Caco-2 (cell line): Measurements from ENCODE around the gene CACNA1H. TPM values are rescaled to one million over a fixed set of nuclear protein-coding genes. Genes with fewer than 3 reads are reported as not detected.

Source experiments
- BruUV-seq: library from RNA; stranded (reverse); fragments of 400-500 nt; replicated peaks from 2 replicates; lab custom pipeline; 2021; lab: Mats Ljungman, UMichigan
- CTCF ChIA-PET: fragments of 300-600 bp; sonication (Branson Sonifier 250); formaldehyde crosslinking; loops from one replicate; lab custom pipeline; 2022; ENCODE audit warnings: antibody characterized with exemption; lab: Charles Lee
- POLR2A ChIA-PET: fragments of 300-600 bp; sonication (Branson Sonifier 250); formaldehyde crosslinking; loops from one replicate; lab custom pipeline; 2022; ENCODE audit warnings: antibody characterized with exemption; lab: Charles Lee
- DNase-seq, 2 experiments: peaks; one replicate each; pipeline versions ENCODE4 v3.0.0 to v3.0.0-alpha.2; 2020 to 2022
- H3K27me3 ChIP-seq: replicated peaks from 2 replicates; pipeline ENCODE4 v1.6.0; 2011; ENCODE audit warnings: low read length; ENCODE audit not compliant: control insufficient read depth, insufficient read depth
- H3K36me3 ChIP-seq: 2 replicates; pipeline ENCODE4 v1.5.1; 2011; ENCODE audit warnings: low read length; ENCODE audit not compliant: control insufficient read depth, insufficient read depth
- H3K4me1 ChIP-seq: fragments of 250-450 bp; sonication (Bioruptor Pico); 2 replicates; pipeline ENCODE4 v1.5.1; 2020; ENCODE audit warnings: mild to moderate bottlenecking
- H3K4me3 ChIP-seq: 2 replicates; pipeline ENCODE4 v1.5.1; 2011; ENCODE audit warnings: low read depth, mild to moderate bottlenecking, control low read depth, low read length
- H3K9me3 ChIP-seq: fragments of 250-450 bp; sonication (Bioruptor Pico); 2 replicates; pipeline ENCODE4 v1.5.1; 2020; ENCODE audit warnings: mild to moderate bottlenecking, moderate library complexity
- H3K27ac Mint-ChIP-seq: one replicate; pipeline ENCODE4 v1.8.0; 2022; ENCODE audit warnings: mixed read lengths; ENCODE audit not compliant: unreplicated experiment
- H3K27me3 Mint-ChIP-seq: one replicate; pipeline ENCODE4 v1.8.0; 2022; ENCODE audit warnings: mixed read lengths; ENCODE audit not compliant: insufficient read depth, unreplicated experiment
- H3K36me3 Mint-ChIP-seq: one replicate; pipeline ENCODE4 v1.8.0; 2022; ENCODE audit warnings: mild to moderate bottlenecking, mixed read lengths; ENCODE audit not compliant: insufficient read depth, unreplicated experiment
- H3K4me1 Mint-ChIP-seq: one replicate; pipeline ENCODE4 v1.8.0; 2022; ENCODE audit warnings: low read depth, mixed read lengths; ENCODE audit not compliant: unreplicated experiment
- H3K4me3 Mint-ChIP-seq: one replicate; pipeline ENCODE4 v1.8.0; 2022; ENCODE audit warnings: mild to moderate bottlenecking, moderate library complexity, mixed read lengths; ENCODE audit not compliant: unreplicated experiment
- H3K9me3 Mint-ChIP-seq: one replicate; pipeline ENCODE4 v1.8.0; 2022; ENCODE audit warnings: mixed read lengths; ENCODE audit not compliant: unreplicated experiment
- intact Hi-C: fragments of 100-400 bp; cut with micrococcal nuclease; formaldehyde crosslinking; loops from one replicate; pipeline ENCODE4 v1.10.0; 2022; ENCODE audit not compliant: unreplicated experiment
- total RNA-seq: library from RNA; stranded (reverse); gene quantifications from 2 replicates; pipeline ENCODE4 v1.2.3, GENCODE V29; 2022
- TF ChIP-seq, protein P1 (sequence below), 2 experiments: fragments of 200-600 bp in 1 of 2; IDR thresholded peaks; 1 replicate in 1 of 2; 2 replicates in 1 of 2; pipeline versions ENCODE4 v1.5.1 to v1.8.0; 2011 to 2022; ENCODE audit warnings: antibody characterized with exemption in 1 of 2, control low read depth in 1 of 2, inconsistent platforms in 1 of 2, low read depth in 1 of 2, low read length in 1 of 2, mild to moderate bottlenecking in 1 of 2, moderate library complexity in 1 of 2; ENCODE audit not compliant: insufficient read depth in 1 of 2, severe bottlenecking in 1 of 2, unreplicated experiment in 1 of 2

Gene CACNA1H
- total RNA-seq, 1 experiment from 2014 or later, result 5.1 TPM

- H3K4me3 Mint-ChIP-seq, result no peak overlapping the region
- intact Hi-C loops, result no loop called here
- no peaks in the 10 kb centered on the region for H3K9me3 Mint-ChIP-seq
- Histone ChIP-seq H3K36me3 (no peaks in the 10 kb centered on the region), H3K9me3 (no peaks in the 10 kb centered on the region), H3K4me1 (no peaks in the 10 kb centered on the region), H3K27me3 (no peaks in the 10 kb centered on the region), H3K4me3 (no peak overlapping the region)
- H3K27me3 Mint-ChIP-seq, result no peaks in the 10 kb centered on the region
- DNase-seq, result no peak
- no peaks in the 10 kb centered on the region for H3K4me1 Mint-ChIP-seq
- H3K27ac Mint-ChIP-seq, result no peak overlapping the region
- TF ChIP-seq, protein P1, sequence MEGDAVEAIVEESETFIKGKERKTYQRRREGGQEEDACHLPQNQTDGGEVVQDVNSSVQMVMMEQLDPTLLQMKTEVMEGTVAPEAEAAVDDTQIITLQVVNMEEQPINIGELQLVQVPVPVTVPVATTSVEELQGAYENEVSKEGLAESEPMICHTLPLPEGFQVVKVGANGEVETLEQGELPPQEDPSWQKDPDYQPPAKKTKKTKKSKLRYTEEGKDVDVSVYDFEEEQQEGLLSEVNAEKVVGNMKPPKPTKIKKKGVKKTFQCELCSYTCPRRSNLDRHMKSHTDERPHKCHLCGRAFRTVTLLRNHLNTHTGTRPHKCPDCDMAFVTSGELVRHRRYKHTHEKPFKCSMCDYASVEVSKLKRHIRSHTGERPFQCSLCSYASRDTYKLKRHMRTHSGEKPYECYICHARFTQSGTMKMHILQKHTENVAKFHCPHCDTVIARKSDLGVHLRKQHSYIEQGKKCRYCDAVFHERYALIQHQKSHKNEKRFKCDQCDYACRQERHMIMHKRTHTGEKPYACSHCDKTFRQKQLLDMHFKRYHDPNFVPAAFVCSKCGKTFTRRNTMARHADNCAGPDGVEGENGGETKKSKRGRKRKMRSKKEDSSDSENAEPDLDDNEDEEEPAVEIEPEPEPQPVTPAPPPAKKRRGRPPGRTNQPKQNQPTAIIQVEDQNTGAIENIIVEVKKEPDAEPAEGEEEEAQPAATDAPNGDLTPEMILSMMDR (IDR thresholded peaks at IDR 0.05; ENCODE audit: insufficient read depth in 1 of 2, low read depth in 1 of 2, low read length in 1 of 2, severe bottlenecking in 1 of 2, unreplicated experiment in 1 of 2), result no peak
- no peaks in the 10 kb centered on the region for H3K36me3 Mint-ChIP-seq
- CTCF ChIA-PET, result no interaction called here
- BruUV-seq, result no TSS peak
- POLR2A ChIA-PET, result no interaction called here
Observed at GRCh38 chr16:1127971-1128715, 24.8 kb upstream of the CACNA1H start.

DNA sequence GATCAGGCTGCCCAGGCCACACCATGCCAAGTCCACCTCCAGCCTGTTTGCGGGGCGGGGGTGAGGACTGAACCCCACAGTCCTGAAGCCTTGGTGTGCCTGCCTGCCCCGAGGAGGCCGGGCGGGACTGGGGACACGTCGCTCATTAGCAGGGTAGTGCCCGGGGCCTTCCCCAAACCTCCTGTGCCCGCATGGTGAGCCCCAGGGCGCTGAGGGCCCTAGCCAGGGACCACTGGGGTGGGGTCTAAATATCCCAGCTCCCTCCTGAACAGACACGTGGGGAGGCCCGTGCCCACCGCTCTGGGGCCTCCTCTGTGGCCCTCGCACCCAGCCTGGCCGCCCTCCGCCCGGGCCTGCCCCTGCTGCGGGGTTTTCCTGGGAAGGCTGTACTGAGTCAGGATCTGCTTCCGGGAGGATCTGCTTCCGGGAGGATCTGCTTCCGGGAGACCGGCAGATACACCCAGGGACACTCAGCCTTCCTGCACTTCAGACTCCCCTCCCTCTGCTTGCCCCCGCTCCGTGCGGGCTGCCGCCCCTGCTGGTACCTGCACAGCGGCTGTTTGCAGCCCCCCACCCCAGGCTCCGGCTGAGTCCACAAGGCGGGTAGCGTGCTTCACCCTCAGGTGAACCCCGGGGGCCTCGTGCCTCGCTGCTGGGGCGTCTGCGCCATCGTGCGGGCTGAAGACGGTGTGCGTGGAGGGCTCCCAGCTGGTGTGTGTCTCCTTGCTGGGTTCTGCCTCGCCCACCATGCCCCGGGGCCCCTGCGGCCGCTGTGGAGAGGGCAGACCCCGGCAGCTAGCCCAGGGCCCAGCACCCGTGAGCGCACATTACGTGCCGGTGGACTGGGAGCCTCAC lies 23.6 kb upstream of the CACNA1H start:
- Histone ChIP-seq H3K4me3 (no peak overlapping the region), H3K27me3 (no peaks in the 10 kb centered on the region), H3K36me3 (no peaks in the 10 kb centered on the region), H3K4me1 (no peaks in the 10 kb centered on the region), H3K9me3 (no peaks in the 10 kb centered on the region)
- ChIA-PET CTCF (no interaction called here), POLR2A (no interaction called here)
- DNase-seq, result no peak
- H3K27me3 Mint-ChIP-seq, result no peaks in the 10 kb centered on the region
- H3K36me3 Mint-ChIP-seq, result no peaks in the 10 kb centered on the region
- intact Hi-C loops, result no loop called here
- no TSS peak for BruUV-seq
- H3K4me3 Mint-ChIP-seq, result no peak overlapping the region
- TF ChIP-seq, protein P1 (IDR thresholded peaks at IDR 0.05; ENCODE audit: insufficient read depth in 1 of 2, low read depth in 1 of 2, low read length in 1 of 2, severe bottlenecking in 1 of 2, unreplicated experiment in 1 of 2), result no peak
- H3K9me3 Mint-ChIP-seq, result no peaks in the 10 kb centered on the region
- H3K27ac Mint-ChIP-seq, result no peak overlapping the region
- no peaks in the 10 kb centered on the region for H3K4me1 Mint-ChIP-seq

GRCh38 chr16:1130382-1130781 lies 22.5 kb upstream of the CACNA1H start:
- ChIA-PET CTCF (no interaction called here), POLR2A (no interaction called here)
- no TSS peak for BruUV-seq
- H3K27me3 Mint-ChIP-seq, result no peaks in the 10 kb centered on the region
- no peak for DNase-seq
- no peak overlapping the region for H3K4me3 Mint-ChIP-seq
- H3K4me1 Mint-ChIP-seq, result no peaks in the 10 kb centered on the region
- Histone ChIP-seq H3K9me3 (no peaks in the 10 kb centered on the region), H3K4me1 (no peaks in the 10 kb centered on the region), H3K27me3 (no peaks in the 10 kb centered on the region), H3K4me3 (no peak overlapping the region), H3K36me3 (no peaks in the 10 kb centered on the region)
- no peaks in the 10 kb centered on the region for H3K36me3 Mint-ChIP-seq
- TF ChIP-seq, protein P1 (IDR thresholded peaks at IDR 0.05; ENCODE audit: insufficient read depth in 1 of 2, low read depth in 1 of 2, low read length in 1 of 2, severe bottlenecking in 1 of 2, unreplicated experiment in 1 of 2), result no peak
- H3K9me3 Mint-ChIP-seq, result no peaks in the 10 kb centered on the region
- no peak overlapping the region for H3K27ac Mint-ChIP-seq
- intact Hi-C loops, result no loop called here
